Stimulated activated CD4-positive, alpha-beta T cell treated with anti-CD3 and anti-CD28 coated beads, TNF-alpha, amount 100 ng/mL, for 1 hour (primary cell): ENCODE results near the gene PAMR1.
"Not testable (repeated sequence)": the region's sequence is repeated elsewhere in the genome, so short reads cannot be mapped to it uniquely, and the experiment has no call there.

Source experiments
- DNase-seq, 3 donors: peaks; one replicate each; pipeline ENCODE4 v3.0.0-alpha.2; 2020; ENCODE audit warnings: low read depth in 3 of 3, low spot score in 1 of 3

PAMR1 gene

GRCh38 chr11:35545391-35546003, 20.1 kb upstream of the PAMR1 start:
- no peak for DNase-seq

DNA sequence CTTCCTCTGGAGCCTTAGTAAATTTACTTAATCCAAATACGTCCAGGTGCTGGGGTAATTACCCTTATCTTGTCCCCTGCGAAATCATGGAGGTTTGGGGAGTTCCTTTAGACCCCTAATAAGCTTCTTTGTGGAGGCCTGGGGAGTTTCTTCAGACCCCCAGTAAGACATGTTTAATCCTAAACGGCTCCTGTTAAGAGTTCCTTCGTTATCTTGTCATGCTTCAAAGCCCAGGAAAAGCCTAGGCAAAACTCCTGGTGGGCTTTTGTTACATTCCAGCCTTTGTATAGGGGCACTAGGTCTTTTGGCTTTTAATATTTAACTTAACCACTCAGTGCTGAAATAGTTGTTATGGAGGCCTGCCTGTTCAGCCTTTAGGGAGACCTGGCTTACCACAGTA, 18.1 kb upstream of the PAMR1 start:
- no peak for DNase-seq

DNA sequence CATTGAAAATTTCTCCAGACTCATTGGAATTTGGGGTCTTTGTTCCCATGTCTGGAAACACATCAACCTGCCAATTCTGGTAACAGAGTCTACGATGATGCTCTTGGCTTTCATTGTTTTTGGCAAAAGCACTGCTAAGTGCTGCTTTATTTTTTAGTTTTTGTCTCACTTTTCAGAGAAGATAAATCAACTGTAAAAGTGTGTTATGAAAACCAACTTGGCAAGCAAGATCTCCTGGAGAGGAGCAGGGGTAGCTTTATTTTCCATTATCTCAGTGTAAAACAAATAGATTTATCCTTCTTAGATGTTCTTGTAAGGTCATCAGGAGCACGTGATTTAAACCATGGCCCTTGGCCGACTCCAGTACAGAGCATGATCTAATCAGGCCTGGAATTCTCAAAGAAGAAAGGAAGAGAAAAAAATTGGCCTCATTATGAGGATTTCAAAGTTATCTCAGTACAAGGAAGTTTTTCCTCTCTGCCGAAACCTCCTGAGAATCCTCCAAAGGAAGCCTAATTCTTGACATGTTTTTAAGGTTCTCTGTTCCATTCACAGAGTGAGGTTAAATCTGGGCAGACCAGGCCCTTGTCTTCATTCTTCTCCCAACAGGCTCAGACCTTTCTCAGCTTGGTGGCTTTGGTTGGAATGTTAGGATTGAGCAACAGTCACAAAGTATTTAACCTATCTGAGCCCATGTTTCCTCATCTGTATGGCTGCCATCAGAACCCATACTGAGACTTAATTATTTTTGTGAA, 16.4 kb upstream of the PAMR1 start:
- no peak for DNase-seq

DNA sequence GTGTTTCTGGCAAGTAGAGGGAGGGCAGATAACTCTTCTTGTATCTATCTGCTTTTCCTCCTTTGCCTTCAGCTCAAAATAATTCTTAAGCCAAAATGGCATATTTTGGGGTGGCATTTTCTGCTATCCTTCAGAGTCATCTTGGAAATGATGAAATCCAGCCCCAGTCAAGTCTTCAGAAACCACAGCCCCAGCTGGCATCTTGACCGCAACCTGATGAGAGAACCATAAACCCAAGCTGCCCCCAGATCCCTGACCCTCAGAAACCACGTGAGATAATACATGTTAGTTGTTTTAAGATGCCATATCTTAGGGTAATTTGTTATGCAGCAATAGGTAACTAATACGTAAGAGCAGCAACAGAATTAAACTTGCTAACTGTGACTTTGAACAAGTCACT, 15.1 kb upstream of the PAMR1 start:
- DNase-seq, result no peak

GRCh38 chr11:35539781-35540281, 14.4 kb upstream of the PAMR1 start:
- no peak for DNase-seq

DNA sequence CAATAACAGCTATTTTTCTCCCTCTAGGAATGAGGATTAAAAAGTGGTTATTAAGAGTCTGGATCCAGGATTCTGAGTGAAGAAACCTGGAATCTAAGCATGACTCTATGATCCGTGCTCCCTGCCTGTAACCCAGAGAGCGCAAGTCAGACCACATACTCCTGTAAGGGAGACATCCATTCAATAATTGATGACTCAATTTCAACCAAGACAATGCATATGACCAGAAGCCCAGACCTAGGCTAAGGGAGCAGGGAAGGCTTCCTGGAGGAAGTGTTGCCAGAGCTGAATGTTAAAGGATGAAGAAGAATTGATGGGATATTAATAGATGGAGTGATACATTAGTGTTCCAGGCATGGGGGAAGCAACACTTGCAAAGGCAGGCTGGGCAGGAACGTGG, 13.8 kb upstream of the PAMR1 start:
- no peak for DNase-seq

- DNase-seq, result no peak
Measured at GRCh38 chr11:35536470-35536869, 11.1 kb upstream of the PAMR1 start.

GRCh38 chr11:35531246-35531645, 5.8 kb upstream of the PAMR1 start:
- DNase-seq, result no peak

DNA sequence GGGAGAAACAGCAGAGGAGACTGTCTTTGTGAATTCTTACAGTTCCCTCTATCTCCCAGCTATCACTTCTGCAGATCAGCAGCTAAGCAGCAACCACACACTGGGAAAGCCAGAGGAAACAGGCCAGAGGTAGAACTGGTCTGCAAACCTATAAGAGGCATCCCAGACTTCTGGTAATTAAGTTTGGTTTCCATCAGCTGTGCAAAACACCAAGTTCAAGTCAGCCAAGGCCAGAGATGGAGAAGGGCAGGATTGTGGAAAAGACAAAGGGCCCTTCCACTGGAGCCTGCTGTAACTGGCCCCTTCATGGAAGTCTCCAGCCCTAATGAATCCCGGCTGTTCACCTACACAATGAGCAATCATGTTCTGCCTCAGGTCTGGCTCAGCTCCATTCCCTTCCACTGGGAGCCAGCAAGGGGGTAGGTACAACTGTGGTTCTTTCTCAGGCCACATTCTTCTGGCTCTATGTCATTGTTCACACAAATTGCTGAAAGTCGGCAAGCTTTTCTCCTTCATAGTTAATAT, 4.6 kb upstream of the PAMR1 start:
- no peak for DNase-seq

GRCh38 chr11:35526370-35526792, 965 bp upstream of the PAMR1 start:
- no peak for DNase-seq

GRCh38 chr11:35524780-35525179, 636 bp downstream of the PAMR1 start:
- DNase-seq, result no peak

DNA sequence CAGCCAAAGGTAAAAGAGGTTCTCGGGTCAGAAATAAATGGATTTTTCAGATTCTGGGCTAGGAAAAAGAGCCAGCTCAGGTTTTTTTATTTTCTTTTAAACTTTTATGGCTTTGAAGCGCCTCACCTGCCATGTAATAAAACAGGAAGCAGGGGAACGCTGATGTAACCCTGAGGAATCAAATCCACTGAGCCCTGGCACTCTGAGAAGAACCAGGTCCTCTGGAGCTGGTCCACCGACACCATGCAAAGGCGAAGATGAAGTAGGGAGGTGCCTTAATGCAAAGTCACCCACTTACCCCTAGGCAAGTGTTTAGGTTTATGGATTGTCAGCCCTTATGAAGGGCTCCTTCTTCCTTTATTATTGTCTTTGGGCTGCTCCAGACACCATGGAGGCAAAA, 1.6 kb downstream of the PAMR1 start:
- DNase-seq, result no peak

GRCh38 chr11:35523331-35523768, 2.1 kb downstream of the PAMR1 start:
- DNase-seq, result no peak

- not testable (repeated sequence) for DNase-seq
Measured at GRCh38 chr11:35522091-35522490, 3.3 kb downstream of the PAMR1 start.

DNA sequence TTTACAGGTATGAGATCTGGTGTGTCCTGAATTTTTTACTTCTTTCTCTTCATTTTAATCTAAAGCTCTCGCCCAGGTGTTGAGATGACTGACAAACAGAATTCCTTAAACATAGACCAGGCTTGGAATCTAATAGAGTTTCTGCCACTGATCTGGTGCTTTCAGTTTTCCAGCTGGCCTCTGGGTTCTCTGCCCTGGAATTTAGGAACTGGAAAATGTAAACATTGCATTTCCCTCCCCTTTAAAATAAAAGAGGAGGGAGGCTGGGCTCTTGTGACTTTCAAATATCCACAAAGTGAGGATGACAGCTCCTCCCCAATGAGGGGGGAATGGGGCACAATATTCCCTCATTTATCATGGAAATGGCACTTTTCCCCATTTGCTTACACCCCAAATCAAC, 5.0 kb downstream of the PAMR1 start:
- DNase-seq, result no peak

GRCh38 chr11:35518766-35519165, 6.7 kb downstream of the PAMR1 start:
- DNase-seq, result no peak

GRCh38 chr11:35517481-35517880, 7.9 kb downstream of the PAMR1 start:
- no peak for DNase-seq

GRCh38 chr11:35516403-35516802, 9.0 kb downstream of the PAMR1 start:
- no peak for DNase-seq

GRCh38 chr11:35515224-35515623, 10.2 kb downstream of the PAMR1 start:
- no peak for DNase-seq

- DNase-seq, result no peak
Measured at GRCh38 chr11:35514481-35514880, 10.9 kb downstream of the PAMR1 start.

- no peak for DNase-seq
Measured at GRCh38 chr11:35511666-35512065, 13.8 kb downstream of the PAMR1 start.

- DNase-seq, result no peak
Measured at GRCh38 chr11:35507688-35508087, 17.7 kb downstream of the PAMR1 start.
